ENCODE data around the gene COL19A1.

Gene COL19A1

DNA sequence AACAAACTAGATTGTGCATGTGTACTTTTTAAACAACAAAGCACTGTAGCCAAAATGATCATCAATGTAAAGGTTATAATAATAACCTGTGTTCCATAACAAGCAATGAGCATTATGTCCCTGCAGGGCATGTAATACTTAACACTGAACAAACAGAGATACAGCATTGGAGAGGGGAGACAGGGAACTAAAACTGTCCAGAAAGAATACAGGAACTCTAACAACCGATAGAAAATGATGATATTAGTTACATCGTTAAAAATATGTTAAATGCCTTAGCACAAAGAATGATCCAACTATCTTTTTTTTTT, 356.0 kb downstream of the COL19A1 start:
- DNase-seq (ENCODE audit: low read depth), result no peak

GRCh38 chr6:70225055-70225454, 358.7 kb downstream of the COL19A1 start:
- no peak for DNase-seq (ENCODE audit: low read depth)

DNA sequence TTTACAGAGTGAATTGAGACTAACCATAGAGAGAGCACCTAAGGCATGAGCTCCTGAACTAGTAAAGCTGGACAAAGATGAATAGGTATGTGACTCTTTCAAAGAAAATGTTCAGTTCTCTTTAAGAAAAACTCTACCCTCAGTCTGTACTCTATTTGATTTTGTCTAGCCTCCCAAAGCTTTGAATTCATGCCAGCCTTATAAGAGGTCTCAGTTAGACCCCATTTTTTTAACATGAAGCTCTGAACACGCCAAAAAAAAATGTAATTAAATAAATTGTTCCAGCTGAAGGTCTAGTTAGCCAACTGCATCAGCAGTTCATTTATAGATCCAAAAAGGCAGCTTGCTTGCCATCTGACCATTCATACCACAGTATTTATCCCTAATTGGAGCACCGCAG, 365.0 kb downstream of the COL19A1 start:
- no peak for DNase-seq (ENCODE audit: low read depth)

DNA sequence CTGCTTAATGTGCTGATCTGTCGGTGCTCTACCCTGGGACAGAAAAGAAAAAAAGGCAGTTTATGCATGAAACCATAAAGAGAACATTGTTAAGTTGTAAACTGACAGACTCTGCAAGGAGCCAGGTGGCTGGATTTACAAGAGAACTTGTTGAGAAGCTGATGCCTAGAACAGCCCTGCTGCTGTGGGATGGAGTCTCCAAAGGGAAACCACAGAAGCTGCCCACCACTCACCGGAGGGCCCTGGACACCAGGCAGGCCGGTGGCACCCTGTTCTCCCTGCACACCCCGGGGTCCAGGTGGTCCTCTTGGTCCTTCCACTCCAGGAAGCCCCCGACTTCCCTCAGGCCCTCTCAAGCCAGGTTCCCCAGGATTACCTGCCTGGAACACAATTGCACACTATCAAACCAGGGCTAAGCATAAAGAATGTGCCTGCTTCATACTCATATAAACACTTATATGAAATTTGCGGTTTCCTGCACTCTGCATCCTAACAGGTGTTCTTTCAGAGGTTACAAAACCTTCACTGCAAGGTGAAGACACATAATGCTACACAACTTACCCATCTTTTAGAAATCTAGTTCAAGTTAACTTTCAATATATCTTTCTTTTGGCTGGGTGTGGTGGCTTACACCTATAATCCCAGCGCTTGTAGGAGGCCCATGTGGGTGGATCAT, 368.3 kb downstream of the COL19A1 start:
- no peak for DNase-seq (ENCODE audit: low read depth)

- no peak for DNase-seq (ENCODE audit: low read depth)
These were observed 370.0 kb downstream of the COL19A1 start for GRCh38 chr6:70236343-70236742.

DNA sequence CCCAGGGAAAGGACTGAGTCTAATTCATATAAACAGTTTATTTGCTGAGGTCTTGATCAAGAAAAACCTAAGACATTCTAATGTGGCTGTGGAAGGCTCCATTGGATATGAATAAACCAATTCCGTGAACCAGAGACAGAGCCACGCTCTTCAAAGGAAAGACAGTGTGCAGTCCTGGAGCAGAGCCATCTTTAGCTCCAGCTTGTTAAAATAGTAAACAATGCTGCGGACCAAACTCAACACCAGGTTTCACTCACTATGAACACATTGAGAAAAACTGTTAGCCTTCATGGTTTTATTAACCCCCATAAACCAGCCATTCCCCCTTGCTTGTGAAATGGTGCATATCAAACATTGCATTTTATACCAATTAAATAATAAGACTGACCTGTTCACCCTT, 374.7 kb downstream of the COL19A1 start:
- no peak for DNase-seq (ENCODE audit: low read depth)

- DNase-seq (ENCODE audit: low read depth), result no peak
These were observed 375.6 kb downstream of the COL19A1 start for GRCh38 chr6:70241991-70242420.

GRCh38 chr6:70246118-70246517, 379.8 kb downstream of the COL19A1 start:
- DNase-seq (ENCODE audit: low read depth), result no peak

- no peak for DNase-seq (ENCODE audit: low read depth)
These were observed 386.2 kb downstream of the COL19A1 start for GRCh38 chr6:70252604-70253003.

GRCh38 chr6:70253923-70254322, 387.6 kb downstream of the COL19A1 start:
- no peak for DNase-seq (ENCODE audit: low read depth)

GRCh38 chr6:70254784-70255183, 388.4 kb downstream of the COL19A1 start:
- DNase-seq (ENCODE audit: low read depth), result no peak

- no peak for DNase-seq (ENCODE audit: low read depth)
These were observed 391.5 kb downstream of the COL19A1 start for GRCh38 chr6:70257768-70258273.

DNA sequence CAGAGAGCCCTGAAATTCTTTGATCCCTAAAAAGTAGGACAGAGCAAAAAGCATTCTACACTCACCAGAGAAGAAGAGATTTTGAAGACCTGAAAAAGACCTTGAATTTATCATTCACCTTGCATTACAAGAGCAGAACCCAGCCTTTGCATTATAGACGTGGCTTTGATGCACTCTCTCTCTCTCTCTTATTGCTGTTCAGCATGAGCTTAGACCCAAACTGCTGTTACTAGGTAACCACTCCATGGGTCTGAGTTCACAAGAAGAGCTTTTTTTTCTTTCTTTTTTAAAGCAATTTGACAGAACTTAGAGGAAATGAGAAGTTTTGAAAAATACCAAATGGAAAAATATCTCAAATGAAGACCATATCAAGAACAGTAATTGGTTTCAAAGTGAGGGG, 392.1 kb downstream of the COL19A1 start:
- no peak for DNase-seq (ENCODE audit: low read depth)

Measured in T follicular helper cell (primary cell).